NT2/D1 (cell line): ENCODE data around the gene RHBG.

Experiments
- SUZ12 ChIP-seq: IDR thresholded peaks from 2 replicates; pipeline ENCODE4 v1.6.1; 2011; ENCODE audit not compliant: insufficient read length, insufficient read depth; ENCODE audit errors: extremely low read depth
- YY1 ChIP-seq: IDR thresholded peaks from 2 replicates; pipeline ENCODE4 v1.6.1; 2011; ENCODE audit not compliant: insufficient read length, insufficient read depth
- ZNF274 ChIP-seq: IDR thresholded peaks from 2 replicates; pipeline ENCODE4 v1.6.1; 2011; ENCODE audit warnings: mild to moderate bottlenecking, low read depth, low read length

GRCh38 chr1:156360534-156360933, 8.5 kb upstream of the RHBG start:
- TF ChIP-seq YY1 (no peak), ZNF274 (no peak), SUZ12 (no peak)
